K562 (cell line): ENCODE results near the gene DGUOK. TPM values are rescaled to one million over a fixed set of nuclear protein-coding genes. Genes with fewer than 3 reads are reported as not detected.

Experiments
- CEBPG ChIP-seq, 3 experiments: fragments of 200-800 bp in 1 of 3; sonication (Bioruptor generic) in 1 of 3; sonication (generic) in 1 of 3; formaldehyde crosslinking in 1 of 3; IDR thresholded peaks in 2 of 3; conservative IDR thresholded peaks in 1 of 3; 2 replicates each; pipeline versions ENCODE4 v1.6.1 to v1.8.0; 2016 to 2022; ENCODE audit warnings: missing compliant biosample characterization in 2 of 3, missing genetic modification characterization in 2 of 3, mild to moderate bottlenecking in 1 of 3, missing genetic modification reagents in 1 of 3
- HEY1 ChIP-seq: fragments of 250-450 bp; sonication (Bioruptor Pico); IDR thresholded peaks from 2 replicates; pipeline ENCODE4 v1.5.0; 2020; ENCODE audit warnings: mild to moderate bottlenecking, moderate library complexity, borderline replicate concordance
- IRF9 ChIP-seq: fragments of 450-650 bp; IDR thresholded peaks from 2 replicates; pipeline ENCODE4 v1.6.1; 2016; ENCODE audit warnings: missing biosample characterization, missing genetic modification characterization
- JUNB ChIP-seq: fragments of 450-650 bp; formaldehyde crosslinking; conservative IDR thresholded peaks from 2 replicates; pipeline ENCODE4 v1.4.0; 2020; ENCODE audit warnings: mild to moderate bottlenecking
- MAZ ChIP-seq, 2 experiments: fragments of 450-650 bp in 1 of 2; sonication (generic) in 1 of 2; formaldehyde crosslinking; IDR thresholded peaks in 1 of 2; conservative IDR thresholded peaks in 1 of 2; 2 replicates each; pipeline versions ENCODE4 v1.4.0 to v1.5.0; 2020; ENCODE audit warnings: mild to moderate bottlenecking in 1 of 2, missing genetic modification reagents in 1 of 2
- MCM2 ChIP-seq: fragments of 450-650 bp; IDR thresholded peaks from 2 replicates; pipeline ENCODE4 v1.6.1; 2017; ENCODE audit warnings: low read depth, mild to moderate bottlenecking
- POU5F1 ChIP-seq: fragments of 150-350 bp; IDR thresholded peaks from 2 replicates; pipeline ENCODE4 v1.6.1; 2014; ENCODE audit warnings: borderline replicate concordance, low read length, low read depth, mild to moderate bottlenecking; ENCODE audit not compliant: partially characterized antibody
- ZBTB40 ChIP-seq, 2 experiments: fragments of 450-650 bp in 1 of 2; sonication (generic) in 1 of 2; formaldehyde crosslinking in 1 of 2; IDR thresholded peaks; 2 replicates each; pipeline versions ENCODE4 v1.7.1 to v1.9.0; 2016 to 2022; ENCODE audit warnings: inconsistent platforms in 1 of 2, mild to moderate bottlenecking in 1 of 2, missing genetic modification reagents in 1 of 2
- ZNF395 ChIP-seq: fragments of 200-800 bp; sonication (Bioruptor generic); IDR thresholded peaks from 2 replicates; pipeline ENCODE4 v1.6.1; 2017; ENCODE audit warnings: missing genetic modification characterization, missing compliant biosample characterization
- polyA plus RNA-seq, 8 experiments: library from polyadenylated mRNA; depleted of rRNA in 4 of 8; stranded (reverse) in 5 of 8; unstranded in 3 of 8; fragments of >200 nt; fragmentation: Nextera tagmentation in 2 of 8; fragmentation: Illumina TruSeq in 1 of 8; extraction: Ambion mirVana in 2 of 8; extraction: Trizol in 1 of 8; gene quantifications; 2 replicates each; pipeline versions ENCODE4 v1.2.1 to v1.2.3, GENCODE V29; 2011 to 2014; ENCODE audit warnings: inconsistent platforms in 1 of 8, missing spikeins in 1 of 8
- total RNA-seq, 7 experiments: library from RNA; depleted of rRNA in 6 of 7; stranded (reverse); fragments of >200 nt in 6 of 7; fragmentation: Illumina TruSeq in 2 of 7; extraction: Trizol in 2 of 7; gene quantifications; 2 replicates each; pipeline versions ENCODE4 v1.2.1 to v1.2.3, GENCODE V29; 2011 to 2021; ENCODE audit warnings: low replicate concordance in 1 of 7

DGUOK gene
- total and polyA plus RNA-seq, 9 of the 15 experiments (the other 6 are each of a cell fraction or from before 2014, with no cell fraction given) = 67.0 to 288 (median 126) TPM

GRCh38 chr2:73980566-73980965, 53.9 kb downstream of the DGUOK start (continued):
- TF ChIP-seq ZBTB40 (IDR thresholded peaks at IDR 0.05) (0 out of 2 replicates have a peak, but pooled peaks have one; percentile 4), ZBTB40 (CRISPR knock-in tag; IDR thresholded peaks at IDR 0.05) (no peak), POU5F1 (no peak), JUNB (no peak), MCM2 (no peak), CEBPG (CRISPR knock-in tag; IDR thresholded peaks at IDR 0.05) (no peak), CEBPG (tag; conservative IDR thresholded peaks at IDR 0.05 in 1 of 2, IDR thresholded peaks at IDR 0.05 in 1 of 2) (no peak), HEY1 (CRISPR knock-in tag) (no peak), MAZ (CRISPR knock-in tag; conservative IDR thresholded peaks at IDR 0.05 in 1 of 2, IDR thresholded peaks at IDR 0.05 in 1 of 2) (no peak), IRF9 (no peak), ZNF395 (CRISPR knock-in tag) (no peak)
